GM19324 (cell line): ENCODE measurements around the gene STK17B.
"Not testable (repeated sequence)": the region's sequence is repeated elsewhere in the genome, so short reads cannot be mapped to it uniquely, and the experiment has no call there.

Source experiments
- ATAC-seq: cut with Tn5 transposase; IDR thresholded peaks from one replicate; pipeline ENCODE4 v1.9.1; 2021; ENCODE audit warnings: mild to moderate bottlenecking, moderate library complexity; ENCODE audit not compliant: unreplicated experiment, low FRiP score

The STK17B gene

GRCh38 chr2:196119926-196120325 is 51.5 kb downstream of the STK17B start:
- ATAC-seq: no peak

GRCh38 chr2:196117214-196117705 is 54.1 kb downstream of the STK17B start:
- ATAC-seq: no peak

GRCh38 chr2:196113061-196113974 is 58.1 kb downstream of the STK17B start:
- ATAC-seq: no peak

GRCh38 chr2:196112418-196113034 is 58.9 kb downstream of the STK17B start:
- ATAC-seq: no peak

- ATAC-seq: no peak
These were observed 62.8 kb downstream of the STK17B start for GRCh38 chr2:196108604-196109003.

DNA sequence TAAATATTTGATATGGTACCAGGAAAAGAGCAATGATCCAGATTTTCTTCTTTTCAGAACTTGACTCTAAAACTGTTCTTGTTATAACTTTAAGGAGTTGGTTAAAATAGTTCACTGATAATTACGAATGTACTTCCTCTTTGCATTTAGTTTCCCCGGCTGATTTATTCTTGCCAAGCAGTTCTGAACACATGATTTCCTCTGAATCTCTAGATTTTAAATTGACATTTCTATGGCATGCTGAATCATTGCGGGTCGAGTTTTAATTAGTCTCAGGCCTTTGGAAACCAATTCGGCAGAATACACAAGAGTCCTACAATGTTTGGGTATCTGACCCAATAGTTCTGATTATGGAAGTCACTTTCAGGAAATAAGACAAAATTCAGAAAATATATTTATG is 65.4 kb downstream of the STK17B start:
- ATAC-seq: no peak

DNA sequence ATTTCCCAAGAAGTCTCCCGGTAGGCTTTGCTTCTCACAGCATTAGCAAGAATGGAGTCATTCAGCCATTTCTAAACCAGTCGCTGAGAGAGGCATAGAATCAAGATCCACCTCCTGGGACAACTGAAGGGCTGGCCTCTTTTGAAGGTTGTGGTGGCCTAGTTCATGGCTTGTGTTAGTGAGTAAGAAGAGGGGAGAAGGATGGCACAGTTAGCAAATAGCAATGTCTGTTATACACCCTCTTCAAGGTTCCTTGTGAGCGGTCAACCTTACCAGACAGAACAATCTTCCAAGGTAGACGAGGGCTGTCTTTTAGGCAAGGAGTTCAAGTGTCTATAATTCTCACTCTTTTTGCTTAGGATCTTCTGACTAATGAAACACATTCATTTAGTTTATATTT is 67.3 kb downstream of the STK17B start:
- ATAC-seq: no peak

DNA sequence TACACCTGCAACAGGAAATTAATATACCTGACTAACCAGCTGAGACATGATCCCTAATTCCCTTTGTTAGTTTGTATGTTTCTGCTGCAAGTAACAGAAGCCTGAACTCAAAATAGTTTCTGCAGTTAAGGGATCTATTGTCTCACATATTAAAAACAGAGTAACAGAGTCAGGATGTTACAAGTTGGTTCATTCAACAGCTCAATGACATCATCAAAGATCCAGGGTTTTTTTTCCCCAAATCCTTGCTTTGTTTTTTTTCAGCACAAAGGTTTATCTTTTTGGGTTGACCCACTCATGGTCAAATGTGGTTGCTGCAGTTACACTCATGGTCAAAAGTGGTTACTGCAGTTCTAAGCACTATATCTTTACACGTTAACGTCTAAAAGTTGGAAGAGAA is 67.8 kb downstream of the STK17B start:
- no peak for ATAC-seq

DNA sequence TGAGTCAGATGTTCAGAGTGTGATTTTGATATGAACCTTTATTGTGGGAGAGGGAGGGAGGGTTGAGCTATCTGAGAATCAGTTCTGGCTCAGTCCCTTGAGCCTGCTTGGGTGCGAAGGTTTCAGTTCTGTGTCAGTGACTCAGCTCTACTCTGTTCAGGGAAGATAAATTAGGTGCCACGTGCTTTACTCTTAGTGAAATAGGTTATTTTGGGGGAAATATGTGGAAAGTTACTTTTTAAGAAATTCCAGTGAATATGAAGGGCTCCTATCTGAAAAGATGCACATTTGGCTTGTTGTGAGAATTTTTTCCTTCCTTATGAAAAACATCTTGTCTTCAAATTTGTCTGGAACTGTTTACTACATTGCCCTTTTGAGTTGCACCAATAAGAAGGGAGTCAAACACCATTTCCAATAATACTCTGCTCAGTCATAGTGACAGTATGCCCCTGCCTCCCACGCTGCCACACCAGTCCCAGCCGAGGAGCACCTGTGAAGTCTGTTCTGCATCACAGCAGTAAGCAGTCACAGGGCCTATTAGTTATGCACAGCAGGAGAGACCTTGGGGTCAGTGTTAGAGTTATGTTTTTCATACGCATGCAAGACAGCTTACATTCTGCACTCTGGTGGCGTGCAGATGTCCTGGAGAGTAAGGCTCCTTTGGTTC is 69.9 kb downstream of the STK17B start:
- ATAC-seq: peak; percentile 95

GRCh38 chr2:196099916-196100315 is 71.5 kb downstream of the STK17B start:
- ATAC-seq: no peak

DNA sequence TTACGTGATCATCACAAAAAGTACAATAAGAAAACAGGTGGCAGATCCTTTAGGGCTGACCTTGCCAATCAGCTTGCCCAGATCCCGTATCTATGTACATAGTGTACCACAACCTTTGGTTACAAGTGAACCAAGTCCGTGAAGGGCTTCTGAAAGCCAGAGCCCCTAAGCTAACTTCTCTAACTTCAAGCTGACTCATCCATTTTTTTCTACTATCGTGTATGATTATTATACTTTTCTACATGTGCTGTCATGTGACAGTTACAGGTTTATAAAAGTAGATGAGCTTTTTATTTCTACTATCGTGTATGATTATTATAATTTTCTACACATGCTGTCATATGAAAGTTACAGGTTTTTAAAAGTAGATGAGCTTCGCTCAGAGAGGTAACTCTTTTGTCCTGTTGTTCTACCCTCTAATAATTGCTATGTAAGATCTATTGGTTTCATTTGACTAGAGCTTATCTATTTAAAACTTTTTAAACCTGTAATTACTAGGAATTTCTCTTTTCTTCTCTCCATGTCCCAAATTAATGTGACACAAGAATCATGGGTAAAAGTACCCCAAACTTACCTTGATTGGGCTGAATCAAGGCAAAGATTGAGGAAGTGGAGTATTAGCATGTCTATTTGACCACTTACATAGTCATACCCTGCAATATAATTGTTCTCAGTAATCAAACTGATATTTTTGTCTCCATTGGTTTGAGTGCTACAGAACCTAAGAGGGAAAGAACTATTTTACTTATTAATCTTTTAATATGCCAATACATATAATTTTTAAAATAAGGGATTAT is 73.3 kb downstream of the STK17B start:
- ATAC-seq: no peak

DNA sequence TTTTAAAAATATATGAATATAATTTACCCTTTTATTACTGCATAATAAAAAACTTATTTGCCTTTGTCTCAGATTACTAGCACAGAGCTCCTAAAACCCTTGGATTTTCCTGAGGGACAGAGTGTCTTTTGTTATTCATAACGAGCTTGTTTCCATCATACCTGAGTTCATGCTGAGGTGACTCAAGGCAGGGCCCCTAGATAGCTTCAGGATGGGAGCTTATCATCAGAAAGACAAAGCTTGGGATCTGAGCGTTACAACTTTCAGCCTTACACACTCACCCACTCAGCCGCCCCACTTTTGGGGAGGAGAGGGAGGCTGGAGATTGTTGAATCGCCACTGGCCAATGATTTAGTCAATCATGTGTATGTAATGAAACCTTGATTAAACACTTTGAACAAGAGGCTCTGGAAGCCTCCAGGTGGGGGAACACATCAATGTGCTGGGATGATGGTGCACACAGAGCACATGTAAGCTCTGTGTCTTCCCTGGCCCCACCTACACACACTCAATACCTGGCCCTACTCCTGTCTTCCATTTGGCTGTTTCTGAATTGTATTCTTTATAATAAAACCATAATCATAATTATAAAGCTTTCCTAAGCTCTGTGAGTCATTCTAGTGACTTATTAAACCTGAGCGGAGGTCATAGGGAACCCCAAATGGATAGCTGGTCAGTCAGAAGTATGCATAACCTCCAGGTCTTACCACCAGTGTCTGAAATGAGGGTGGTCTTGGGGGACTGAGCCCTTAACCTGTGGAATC is 74.2 kb downstream of the STK17B start:
- no peak for ATAC-seq

GRCh38 chr2:196096264-196096663 is 75.1 kb downstream of the STK17B start:
- ATAC-seq: no peak

- ATAC-seq: not testable (repeated sequence)
These were observed 81.9 kb downstream of the STK17B start for GRCh38 chr2:196089448-196089847.

- no peak for ATAC-seq
These were observed 83.2 kb downstream of the STK17B start for GRCh38 chr2:196088203-196088602.

GRCh38 chr2:196086517-196087368 is 84.6 kb downstream of the STK17B start:
- no peak for ATAC-seq

- no peak for ATAC-seq
These were observed 87.8 kb downstream of the STK17B start for GRCh38 chr2:196083601-196084000.
